RWPE1 (cell line): ENCODE measurements around the gene SH3PXD2A.
A peak's percentile ranks its signal among the peaks of the same experiment; 100 is the strongest.

ENCODE experiments used
- CTCF ChIA-PET: fragments of 350-600 bp; sonication (Branson Sonifier 250); formaldehyde crosslinking; extraction: SDS; loops from one replicate; lab custom pipeline; 2021; lab: Yijun Ruan, JAX
- POLR2A ChIA-PET: fragments of 400-600 bp; formaldehyde crosslinking; extraction: SDS; loops from one replicate; lab custom pipeline; 2020; ENCODE audit warnings: antibody characterized with exemption; ENCODE audit not compliant: low non-redundant PET; lab: Yijun Ruan, JAX
- DNase-seq: peaks from one replicate; pipeline ENCODE4 v3.0.0; 2012; ENCODE audit warnings: low spot score
- H3K27ac ChIP-seq: fragments of 450-650 bp; 2 replicates; pipeline ENCODE4 v1.5.1; 2017
- CTCF ChIP-seq: fragments of 450-650 bp; conservative IDR thresholded peaks from 2 replicates; pipeline ENCODE4 v1.5.1; 2017; ENCODE audit warnings: low read depth, mild to moderate bottlenecking

Gene SH3PXD2A

DNA sequence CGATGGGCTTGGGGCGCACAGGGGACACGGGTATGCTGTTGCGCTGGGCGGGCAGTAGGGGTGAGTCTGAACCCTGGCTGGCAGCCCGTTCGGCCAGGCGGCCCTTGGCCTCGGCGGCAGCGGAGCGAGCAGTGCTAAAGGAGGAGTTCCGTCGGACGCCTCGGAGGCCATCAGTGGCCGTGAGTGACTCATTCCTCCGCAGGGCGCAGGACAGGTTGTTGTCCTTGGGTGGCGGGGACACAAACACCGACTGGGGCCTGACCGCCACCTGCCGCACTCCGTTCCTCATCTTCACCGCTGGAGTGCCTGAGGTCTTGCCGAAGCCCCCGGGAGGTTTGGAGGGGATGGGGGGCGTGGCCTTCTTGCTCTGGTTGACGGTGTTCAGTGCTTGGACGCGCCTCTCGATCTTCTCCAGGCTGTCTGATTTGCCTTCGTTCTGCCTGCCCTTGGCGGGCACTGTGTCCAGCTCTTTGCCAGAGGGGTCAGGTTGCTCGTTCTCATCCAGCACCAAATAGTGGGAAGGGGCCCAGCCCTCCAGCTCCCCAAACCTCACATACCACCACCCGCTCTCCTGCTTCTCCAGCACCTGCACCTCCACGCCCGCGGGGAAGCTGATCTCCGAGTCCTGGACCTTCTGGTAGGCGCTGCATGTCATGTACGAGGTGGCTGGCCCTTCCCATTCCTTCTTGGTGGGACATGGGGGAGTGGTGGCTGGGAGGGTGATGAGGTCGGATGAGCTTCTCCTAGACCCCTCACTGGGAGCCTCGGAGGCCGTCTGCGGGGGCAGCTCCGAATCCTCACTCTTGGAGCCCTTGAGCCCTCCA lies 253.1 kb downstream of the SH3PXD2A start:
- CTCF ChIA-PET, result interaction anchor here (0.6 kb wide), 1 partner anchor 519 kb away, joined by 3 read pairs; the partner anchor contains the start of gene SFR1
- DNase-seq, result no peak
- TF ChIP-seq CTCF, result no peak
- H3K27ac ChIP-seq, result no peak overlapping the region; the same call in 1 of the 2 replicates
- POLR2A ChIA-PET, result no interaction called here

- no peak for TF ChIP-seq CTCF
- DNase-seq, result no peak
- ChIA-PET POLR2A (no interaction called here), CTCF (interaction anchor here (0.7 kb wide), 1 partner anchor 16 kb away, joined by 3 read pairs; no protein-coding TSS in a partner anchor)
- peak overlapping the region; percentile 54 for H3K27ac ChIP-seq
Observed at GRCh38 chr10:103600956-103601569, 254.3 kb downstream of the SH3PXD2A start.

- ChIA-PET CTCF (interaction anchor here (0.6 to 0.7 kb wide), 2 partner anchors 15 to 66 kb away, joined by 3 read pairs; no protein-coding TSS in a partner anchor), POLR2A (no interaction called here)
- no peak for TF ChIP-seq CTCF
- DNase-seq, result no peak
- H3K27ac ChIP-seq, result peak overlapping the region; percentile 54
Observed at GRCh38 chr10:103600325-103600724, 255.1 kb downstream of the SH3PXD2A start.

- no peak for DNase-seq
- ChIA-PET POLR2A (no interaction called here), CTCF (interaction anchor here (0.6 kb wide), 1 partner anchor 67 kb away, joined by 3 read pairs; no protein-coding TSS in a partner anchor)
- TF ChIP-seq CTCF, result no peak
- peak overlapping the region; percentile 54 for H3K27ac ChIP-seq
Observed at GRCh38 chr10:103599907-103600306, 255.5 kb downstream of the SH3PXD2A start.

DNA sequence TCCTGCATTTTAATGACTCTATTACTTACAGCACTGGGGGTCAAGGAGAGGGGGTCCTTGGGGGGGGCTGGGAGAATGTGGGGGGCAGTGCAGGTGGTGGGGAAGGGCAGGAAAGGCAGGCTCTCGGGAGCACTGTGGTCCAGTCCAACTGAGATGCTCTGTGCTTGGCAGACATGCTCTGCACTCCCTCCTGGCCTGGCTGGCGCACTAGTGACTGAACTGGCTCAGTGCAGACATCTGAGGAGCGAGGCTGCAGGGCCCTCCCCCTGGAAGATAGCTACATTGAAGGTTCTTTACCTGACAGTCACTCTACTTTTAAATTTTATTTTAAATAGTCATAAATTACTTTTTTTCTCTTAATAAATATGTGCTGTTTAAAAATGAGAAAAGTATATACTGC lies 256.2 kb downstream of the SH3PXD2A start:
- H3K27ac ChIP-seq, result peak overlapping the region; percentile 48
- ChIA-PET POLR2A (interaction anchor here (0.7 kb wide), 1 partner anchor 109 kb away, joined by 4 read pairs; no protein-coding TSS in a partner anchor), CTCF (interaction anchor here (0.7 to 0.8 kb wide), 2 partner anchors 13 kb away, joined by 3 to 4 read pairs; no protein-coding TSS in a partner anchor)
- no peak for DNase-seq
- TF ChIP-seq CTCF, result no peak

GRCh38 chr10:103598654-103599115 lies 256.7 kb downstream of the SH3PXD2A start:
- ChIA-PET POLR2A (interaction anchor here (0.7 kb wide), 1 partner anchor 109 kb away, joined by 4 read pairs; no protein-coding TSS in a partner anchor), CTCF (interaction anchor here (0.5 to 1.0 kb wide), 10 partner anchors 9 to 423 kb away, joined by 3 to 5 read pairs (median 4); no protein-coding TSS in a partner anchor)
- TF ChIP-seq CTCF, result peak; percentile 69
- DNase-seq, result peak; percentile 80
- H3K27ac ChIP-seq, result no peak overlapping the region; the same call in 1 of the 2 replicates
